OCI-LY7 (cell line): ENCODE data around the gene SPDYE3.
"Not testable (repeated sequence)": the region's sequence is repeated elsewhere in the genome, so short reads cannot be mapped to it uniquely, and the experiment has no call there.

Source experiments
- CTCF ChIP-seq: fragments of 200-600 bp; sonication (generic); conservative IDR thresholded peaks from 2 replicates; pipeline ENCODE4 v1.5.1; 2014; ENCODE audit warnings: mild to moderate bottlenecking, antibody characterized with exemption, low read length, moderate library complexity, mixed read lengths
- EZH2phosphoT487 ChIP-seq: fragments of 200-600 bp; sonication (generic); IDR thresholded peaks from 2 replicates; pipeline ENCODE4 v1.6.1; 2018; ENCODE audit warnings: low read depth, borderline replicate concordance, mild to moderate bottlenecking, mixed run types, antibody characterized with exemption, low read length, moderate library complexity, mixed read lengths

DNA sequence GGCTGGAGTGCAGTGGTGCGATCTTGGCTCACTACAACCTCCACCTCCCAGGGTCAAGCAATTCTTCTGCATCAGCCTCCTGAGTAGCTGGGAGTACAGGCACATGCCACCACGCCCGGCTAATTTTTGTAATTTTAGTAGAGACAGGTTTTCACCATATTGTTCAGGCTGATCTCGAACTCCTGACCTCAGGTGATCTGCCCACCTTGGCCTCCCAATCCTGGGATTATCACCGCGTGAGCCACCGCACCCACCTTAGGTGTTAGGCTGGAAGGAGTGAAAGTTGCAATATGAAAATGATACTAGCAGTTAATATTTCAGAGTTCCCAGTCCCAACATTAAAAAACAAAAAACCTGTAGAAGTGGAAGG is 58.5 kb downstream of the SPDYE3 start:
- TF ChIP-seq CTCF, EZH2phosphoT487: not testable (repeated sequence)
